Kidney (tissue), 14 donors: ENCODE measurements around the gene SH3RF3. TPM values are rescaled to one million over a fixed set of nuclear protein-coding genes. Genes with fewer than 3 reads are reported as not detected.
A peak's percentile ranks its signal among the peaks of the same experiment; 100 is the strongest.

Experiments
- DNase-seq, 5 donors: peaks; one replicate each; pipeline ENCODE4 v3.0.0-alpha.2; 2013 to 2020
- FAIRE-seq: peaks from 2 replicates; lab custom pipeline; 2012; peaks lifted over from hg19 to GRCh38; lab: Jason Lieb, UNC
- H3K27ac ChIP-seq, 2 donors: one replicate each; pipeline ENCODE4 v1.7.0; 2013; ENCODE audit warnings: low read depth in 2 of 2, low read length in 2 of 2, inconsistent platforms in 1 of 2
- H3K27me3 ChIP-seq: one replicate; pipeline ENCODE4 v1.7.1; 2013; ENCODE audit warnings: low read length, inconsistent platforms; ENCODE audit not compliant: control insufficient read depth, insufficient read depth
- H3K36me3 ChIP-seq, 3 donors: one replicate each; pipeline versions ENCODE4 v1.7.0 to v1.7.1; 2013; ENCODE audit warnings: low read length in 3 of 3, control low read depth in 1 of 3, inconsistent platforms in 1 of 3; ENCODE audit not compliant: insufficient read depth in 3 of 3, control insufficient read depth in 2 of 3
- H3K4me1 ChIP-seq, 3 donors: one replicate each; pipeline versions ENCODE4 v1.7.0 to v1.7.1; 2013; ENCODE audit warnings: low read length in 3 of 3, inconsistent platforms in 1 of 3, low read depth in 1 of 3; ENCODE audit not compliant: control insufficient read depth in 2 of 3, insufficient read depth in 2 of 3
- H3K4me3 ChIP-seq, 3 donors: one replicate each; pipeline versions ENCODE4 v1.7.0 to v1.8.1; 2013; ENCODE audit warnings: low read length in 3 of 3, control low read depth in 1 of 3, inconsistent platforms in 1 of 3
- H3K9ac ChIP-seq, 3 donors: one replicate each; pipeline versions ENCODE4 v1.7.0 to v1.7.1; 2013; ENCODE audit warnings: low read length in 3 of 3, control low read depth in 1 of 3, inconsistent platforms in 1 of 3
- H3K9me3 ChIP-seq, 3 donors: one replicate each; pipeline versions ENCODE4 v1.7.0 to v1.7.1; 2013; ENCODE audit warnings: low read length in 3 of 3, control low read depth in 1 of 3, inconsistent platforms in 1 of 3; ENCODE audit not compliant: control insufficient read depth in 2 of 3, insufficient read depth in 1 of 3
- CTCF ChIP-seq: IDR thresholded peaks from 3 replicates; pipeline ENCODE4 v1.5.1; 2012; ENCODE audit warnings: mild to moderate bottlenecking, moderate library complexity, borderline replicate concordance; ENCODE audit not compliant: insufficient read depth; ENCODE audit errors: extremely low read depth
- intact Hi-C: fragments of 100-400 bp; cut with DNase I; formaldehyde crosslinking; loops from one replicate; pipeline ENCODE4 v1.11.1; 2022
- polyA plus RNA-seq: library from polyadenylated mRNA; stranded (reverse); fragments of 350-450 nt; fragmentation: Illumina TruSeq; extraction: RNeasy Lipid Tissue Mini Kit (QIAGEN cat#74804); gene quantifications from one replicate; pipeline ENCODE4 v1.2.3, GENCODE V29; 2014; ENCODE audit warnings: low read depth, low replicate concordance; ENCODE audit not compliant: insufficient read depth
- total RNA-seq: library from RNA; stranded (reverse); fragmentation: NEBNext Ultra II Directional; extraction: Animal tissue kit (Norgen Biotek cat#: 25700); gene quantifications from one replicate; pipeline ENCODE4 v1.2.1, GENCODE V29; 2021
- donor health status: control.
- donor health status: control.
- donor health status: control.
- donor health status: control.
- donor health status: control.
- donor health status: DM: yes; HTN: yes; CAD: no.
- donor health status: Normal renal cell carcinoma (clear cell type).

Gene SH3RF3
- total and polyA plus RNA-seq, 2 donors from 2014 or later = 1.7 to 10.7 TPM

GRCh38 chr2:109367683-109368082, 238.7 kb downstream of the SH3RF3 start:
- Histone ChIP-seq H3K27me3 (no peaks in the 10 kb centered on the region), H3K4me1 (no peaks in the 10 kb centered on the region), H3K36me3 (no peaks in the 10 kb centered on the region), H3K9ac (no peak overlapping the region), H3K27ac (no peak overlapping the region), H3K4me3 (no peak overlapping the region), H3K9me3 (no peaks in the 10 kb centered on the region)
- intact Hi-C loops = no loop called here
- FAIRE-seq = no peak
- peak in 1 of 5 donors; percentile 7 for DNase-seq
- TF ChIP-seq CTCF = no peak

GRCh38 chr2:109368798-109369197, 239.8 kb downstream of the SH3RF3 start:
- DNase-seq (peak in 2 of 5 donors; percentile 9 to 30), FAIRE-seq (no peak)
- Histone ChIP-seq H3K27ac (no peak overlapping the region), H3K36me3 (no peaks in the 10 kb centered on the region), H3K27me3 (no peaks in the 10 kb centered on the region), H3K9ac (no peak overlapping the region), H3K4me3 (no peak overlapping the region), H3K4me1 (no peaks in the 10 kb centered on the region), H3K9me3 (no peaks in the 10 kb centered on the region)
- intact Hi-C loops = no loop called here
- no peak for TF ChIP-seq CTCF

GRCh38 chr2:109369671-109370191, 240.7 kb downstream of the SH3RF3 start:
- Histone ChIP-seq H3K9ac (no peak overlapping the region), H3K4me1 (no peaks in the 10 kb centered on the region), H3K36me3 (no peaks in the 10 kb centered on the region), H3K27me3 (no peaks in the 10 kb centered on the region), H3K9me3 (no peaks in the 10 kb centered on the region), H3K27ac (no peak overlapping the region), H3K4me3 (no peak overlapping the region)
- no peak for FAIRE-seq
- peak in 2 of 5 donors; percentile 3 to 21 for DNase-seq
- no peak for TF ChIP-seq CTCF
- intact Hi-C loops = no loop called here

- Histone ChIP-seq H3K27ac (no peak overlapping the region), H3K4me3 (no peak overlapping the region), H3K9ac (no peak overlapping the region), H3K4me1 (no peaks in the 10 kb centered on the region), H3K36me3 (no peaks in the 10 kb centered on the region), H3K27me3 (no peaks in the 10 kb centered on the region), H3K9me3 (no peaks in the 10 kb centered on the region)
- TF ChIP-seq CTCF = no peak
- DNase-seq (no peak), FAIRE-seq (no peak)
- intact Hi-C loops = no loop called here
Observed at GRCh38 chr2:109370399-109371035, 241.5 kb downstream of the SH3RF3 start.
